ENCODE results near the gene OSCAR. TPM values are rescaled to one million over a fixed set of nuclear protein-coding genes. Genes with fewer than 3 reads are reported as not detected.

Gene OSCAR
- total RNA-seq, 4 donors from 2014 or later = 1.9 to 6.5 (median 3.7) TPM

DNA sequence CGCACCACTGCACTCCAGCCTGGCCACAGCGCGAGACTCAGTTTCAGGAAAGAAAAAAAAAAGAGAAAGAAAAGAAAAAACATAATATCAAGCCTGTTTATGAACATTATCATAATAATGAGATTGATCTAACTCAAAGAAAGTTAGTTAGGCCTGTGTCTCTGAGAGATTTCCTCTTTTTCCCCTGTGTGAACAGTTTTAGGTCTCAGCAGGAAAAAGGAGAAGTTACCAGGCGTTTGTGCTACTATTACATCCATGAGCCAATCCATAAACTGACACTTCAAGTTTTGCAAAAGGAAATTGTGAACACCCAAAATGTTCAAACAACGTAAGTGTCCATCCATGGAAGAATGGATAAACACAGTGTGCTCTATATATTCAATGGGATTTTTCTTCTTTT lies 23.3 kb downstream of the OSCAR start:
- no peak overlapping the region for H3K4me3 ChIP-seq (ENCODE audit: low read depth, poor library complexity, severe bottlenecking)
- intact Hi-C loops (cut with DNase I; ENCODE audit: low total_unique reads) = no loop called here
- DNase-seq (ENCODE audit: low spot score in 2 of 2) = no peak
- 75 to 80% methylated on average over 5 of the region's 5 CpGs for WGBS, 2 donors
- TF ChIP-seq POLR2A (IDR thresholded peaks at IDR 0.05) = no peak
- TF ChIP-seq, protein P1, sequence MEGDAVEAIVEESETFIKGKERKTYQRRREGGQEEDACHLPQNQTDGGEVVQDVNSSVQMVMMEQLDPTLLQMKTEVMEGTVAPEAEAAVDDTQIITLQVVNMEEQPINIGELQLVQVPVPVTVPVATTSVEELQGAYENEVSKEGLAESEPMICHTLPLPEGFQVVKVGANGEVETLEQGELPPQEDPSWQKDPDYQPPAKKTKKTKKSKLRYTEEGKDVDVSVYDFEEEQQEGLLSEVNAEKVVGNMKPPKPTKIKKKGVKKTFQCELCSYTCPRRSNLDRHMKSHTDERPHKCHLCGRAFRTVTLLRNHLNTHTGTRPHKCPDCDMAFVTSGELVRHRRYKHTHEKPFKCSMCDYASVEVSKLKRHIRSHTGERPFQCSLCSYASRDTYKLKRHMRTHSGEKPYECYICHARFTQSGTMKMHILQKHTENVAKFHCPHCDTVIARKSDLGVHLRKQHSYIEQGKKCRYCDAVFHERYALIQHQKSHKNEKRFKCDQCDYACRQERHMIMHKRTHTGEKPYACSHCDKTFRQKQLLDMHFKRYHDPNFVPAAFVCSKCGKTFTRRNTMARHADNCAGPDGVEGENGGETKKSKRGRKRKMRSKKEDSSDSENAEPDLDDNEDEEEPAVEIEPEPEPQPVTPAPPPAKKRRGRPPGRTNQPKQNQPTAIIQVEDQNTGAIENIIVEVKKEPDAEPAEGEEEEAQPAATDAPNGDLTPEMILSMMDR (IDR thresholded peaks at IDR 0.05) = no peak

DNA sequence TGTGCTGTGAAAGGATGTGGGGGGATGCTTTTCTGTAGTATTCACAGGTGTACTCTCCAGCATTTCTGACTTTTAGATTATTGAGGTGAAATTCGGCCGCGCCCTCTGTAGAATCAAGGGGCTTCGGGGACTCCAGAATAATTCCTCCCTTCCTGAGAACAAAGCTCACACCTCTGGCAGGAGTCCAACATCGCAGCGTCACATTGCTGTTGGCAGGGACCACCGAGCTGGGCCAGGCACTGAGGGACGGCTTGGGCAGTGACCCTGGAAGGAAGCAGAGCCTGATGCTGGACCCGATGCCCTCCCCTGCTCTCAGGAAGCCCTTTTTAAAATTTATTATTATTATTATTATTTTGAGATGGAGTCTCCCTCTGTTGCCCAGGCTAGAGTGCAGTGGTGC lies 25.8 kb downstream of the OSCAR start:
- WGBS, 2 donors = 80 to 82% methylated on average over 9 of the region's 9 CpGs
- DNase-seq (ENCODE audit: low spot score in 2 of 2) = no peak
- intact Hi-C loops (cut with DNase I; ENCODE audit: low total_unique reads) = no loop called here

DNA sequence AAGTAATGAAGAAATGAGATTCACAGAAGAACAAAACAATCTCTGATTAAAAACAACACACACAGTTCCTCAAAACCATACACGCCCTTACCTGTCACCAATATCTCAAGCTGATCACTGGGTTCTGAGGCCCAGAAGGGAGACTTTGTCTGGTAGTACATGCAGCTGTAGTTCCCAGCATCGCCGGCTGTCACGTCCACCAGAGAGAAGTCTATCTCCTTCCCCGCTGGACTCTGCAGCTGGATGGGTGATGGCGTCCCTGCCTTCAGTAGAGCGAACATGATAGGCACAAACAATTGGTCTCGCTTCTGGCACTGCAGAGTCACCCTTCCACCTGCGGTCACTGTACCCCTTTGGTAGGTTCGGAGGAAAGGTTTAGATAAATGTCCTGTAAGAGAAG lies 26.8 kb downstream of the OSCAR start:
- intact Hi-C loops (cut with DNase I; ENCODE audit: low total_unique reads) = no loop called here
- no peak overlapping the region for H3K4me3 ChIP-seq (ENCODE audit: low read depth, poor library complexity, severe bottlenecking)
- TF ChIP-seq POLR2A (IDR thresholded peaks at IDR 0.05) = no peak
- TF ChIP-seq, protein P1 (IDR thresholded peaks at IDR 0.05) = no peak
- whole genome bisulfite sequencing, 2 donors = 83 to 92% methylated on average over 10 of the region's 10 CpGs
- no peak for DNase-seq (ENCODE audit: low spot score in 2 of 2)

More for the DNA sequence above, 25.8 kb downstream of the OSCAR start:
- H3K4me3 ChIP-seq (ENCODE audit: low read depth, poor library complexity, severe bottlenecking) = no peak overlapping the region
- TF ChIP-seq, protein P1 (IDR thresholded peaks at IDR 0.05) = no peak
- no peak for TF ChIP-seq POLR2A (IDR thresholded peaks at IDR 0.05)

GRCh38 chr19:54069470-54069869 lies 31.1 kb downstream of the OSCAR start:
- intact Hi-C loops (cut with DNase I; ENCODE audit: low total_unique reads) = no loop called here
- 57 to 65% methylated on average over 5 of the region's 5 CpGs for WGBS, 2 donors

GRCh38 chr19:54063350-54064116 lies 37.1 kb downstream of the OSCAR start, which contains the start of gene VSTM1:
Gene VSTM1, minus strand, starts transcription at chr19:54063897. Its CDS starts 120 bp downstream, at chr19:54063777.
- DNase-seq (ENCODE audit: low spot score in 2 of 2) = no peak
- TF ChIP-seq, protein P1 (IDR thresholded peaks at IDR 0.05) = no peak
- TF ChIP-seq POLR2A (IDR thresholded peaks at IDR 0.05) = no peak
- intact Hi-C loops (cut with DNase I; ENCODE audit: low total_unique reads) = no loop called here
- WGBS, 2 donors = 76 to 78% methylated on average over 34 of the region's 34 CpGs
- no peak within 1 kb of the TSS for H3K4me3 ChIP-seq (ENCODE audit: low read depth, poor library complexity, severe bottlenecking)

More at GRCh38 chr19:54069470-54069869, 31.1 kb downstream of the OSCAR start:
- no peak overlapping the region for H3K4me3 ChIP-seq (ENCODE audit: low read depth, poor library complexity, severe bottlenecking)
- TF ChIP-seq POLR2A (IDR thresholded peaks at IDR 0.05) = no peak
- TF ChIP-seq, protein P1 (IDR thresholded peaks at IDR 0.05) = no peak
- no peak for DNase-seq (ENCODE audit: low spot score in 2 of 2)

All from lower leg skin (tissue), 4 donors.